GM19438 (cell line): ENCODE measurements around the gene HYAL2.

Experiments used
- ATAC-seq: cut with Tn5 transposase; IDR thresholded peaks from one replicate; pipeline ENCODE4 v1.9.1; 2021; ENCODE audit warnings: low read depth; ENCODE audit not compliant: unreplicated experiment

HYAL2 gene, protein sequence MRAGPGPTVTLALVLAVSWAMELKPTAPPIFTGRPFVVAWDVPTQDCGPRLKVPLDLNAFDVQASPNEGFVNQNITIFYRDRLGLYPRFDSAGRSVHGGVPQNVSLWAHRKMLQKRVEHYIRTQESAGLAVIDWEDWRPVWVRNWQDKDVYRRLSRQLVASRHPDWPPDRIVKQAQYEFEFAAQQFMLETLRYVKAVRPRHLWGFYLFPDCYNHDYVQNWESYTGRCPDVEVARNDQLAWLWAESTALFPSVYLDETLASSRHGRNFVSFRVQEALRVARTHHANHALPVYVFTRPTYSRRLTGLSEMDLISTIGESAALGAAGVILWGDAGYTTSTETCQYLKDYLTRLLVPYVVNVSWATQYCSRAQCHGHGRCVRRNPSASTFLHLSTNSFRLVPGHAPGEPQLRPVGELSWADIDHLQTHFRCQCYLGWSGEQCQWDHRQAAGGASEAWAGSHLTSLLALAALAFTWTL

DNA sequence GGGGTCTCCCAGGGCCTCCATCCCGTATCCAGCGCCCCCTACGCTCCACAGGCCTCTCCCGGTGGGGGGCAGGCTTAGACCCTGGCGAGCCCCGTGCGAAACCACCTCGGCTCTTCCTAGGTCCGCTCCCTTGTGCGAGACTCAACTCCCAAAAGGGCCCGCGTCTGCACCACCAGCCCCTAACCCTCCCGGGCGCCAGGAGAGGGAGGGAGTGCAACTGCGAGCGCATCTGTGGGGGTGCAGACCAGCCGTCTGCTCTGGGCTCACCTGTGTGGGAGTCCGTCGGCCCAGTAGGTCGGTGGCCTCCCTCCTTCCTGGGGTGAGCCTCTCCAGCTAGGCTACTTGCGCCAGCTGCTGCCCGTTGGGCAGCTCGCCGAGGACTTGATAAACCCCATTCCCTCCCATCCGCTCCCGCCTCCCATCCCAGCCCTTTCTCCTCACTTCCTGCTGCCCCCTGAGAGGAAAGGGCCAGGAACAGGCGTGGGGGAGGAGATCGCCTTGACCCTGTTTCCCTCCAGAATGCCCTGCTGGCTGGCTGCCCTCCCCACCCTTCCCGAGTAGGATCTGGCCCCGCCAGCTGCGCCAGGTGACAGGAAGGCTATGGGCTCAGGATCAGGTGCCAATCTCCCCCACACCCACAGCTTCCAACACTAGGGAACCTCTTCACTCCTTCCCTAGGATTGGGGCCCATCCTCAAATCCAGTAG is at the start of gene HYAL2:
TSS of gene HYAL2 (minus strand) at position 360 of the 706 bp plus-strand sequence. CDS start 2,256 bp downstream, outside the sequence.
- no peak for ATAC-seq

DNA sequence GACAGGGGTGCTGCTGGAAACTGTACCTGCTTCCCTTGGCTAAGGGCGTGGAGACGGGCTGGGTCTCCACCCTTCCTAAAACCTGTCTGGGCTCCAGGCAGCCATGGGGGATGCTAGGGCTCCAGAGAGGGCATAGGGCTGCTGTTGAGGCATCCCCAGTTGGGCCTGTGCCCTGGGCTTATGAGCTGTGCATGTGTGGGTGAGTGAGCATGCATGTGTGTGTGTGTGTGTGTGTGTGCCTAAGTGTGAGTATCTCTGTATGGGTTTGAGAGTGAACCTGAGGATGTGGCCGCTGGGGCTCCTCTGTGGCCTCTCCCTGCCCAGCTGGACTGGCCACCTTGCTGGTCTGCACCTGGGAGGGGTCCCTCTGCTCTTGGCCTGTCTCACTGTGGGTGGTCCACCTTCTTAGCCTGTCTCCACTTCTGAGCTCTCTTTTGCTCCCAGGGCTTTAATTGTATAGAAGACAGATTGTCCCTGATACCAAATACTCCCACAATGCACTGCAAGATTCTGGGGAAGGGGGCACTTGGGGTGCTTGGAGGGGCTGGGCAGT is 48.7 kb upstream of the HYAL2 start:
- no peak for ATAC-seq

DNA sequence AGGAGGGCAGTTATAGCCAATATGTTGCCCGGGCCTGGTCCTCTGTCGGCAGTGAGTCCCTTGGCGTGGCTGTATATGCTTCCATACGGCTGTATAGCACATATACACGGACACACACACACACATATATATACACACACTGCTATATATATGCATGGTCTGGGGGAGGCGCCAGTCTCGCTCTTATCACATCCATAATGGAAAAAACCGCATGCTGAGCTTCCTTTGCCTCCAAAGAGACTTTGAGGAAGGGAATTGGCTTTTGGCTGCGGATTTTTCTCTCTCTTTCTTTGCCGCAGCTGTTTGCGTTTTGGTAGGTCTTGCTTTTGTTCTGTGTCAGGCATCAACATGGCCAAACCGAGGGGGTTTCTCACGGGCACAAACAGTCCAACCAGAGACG is 48.0 kb upstream of the HYAL2 start:
- ATAC-seq = no peak

DNA sequence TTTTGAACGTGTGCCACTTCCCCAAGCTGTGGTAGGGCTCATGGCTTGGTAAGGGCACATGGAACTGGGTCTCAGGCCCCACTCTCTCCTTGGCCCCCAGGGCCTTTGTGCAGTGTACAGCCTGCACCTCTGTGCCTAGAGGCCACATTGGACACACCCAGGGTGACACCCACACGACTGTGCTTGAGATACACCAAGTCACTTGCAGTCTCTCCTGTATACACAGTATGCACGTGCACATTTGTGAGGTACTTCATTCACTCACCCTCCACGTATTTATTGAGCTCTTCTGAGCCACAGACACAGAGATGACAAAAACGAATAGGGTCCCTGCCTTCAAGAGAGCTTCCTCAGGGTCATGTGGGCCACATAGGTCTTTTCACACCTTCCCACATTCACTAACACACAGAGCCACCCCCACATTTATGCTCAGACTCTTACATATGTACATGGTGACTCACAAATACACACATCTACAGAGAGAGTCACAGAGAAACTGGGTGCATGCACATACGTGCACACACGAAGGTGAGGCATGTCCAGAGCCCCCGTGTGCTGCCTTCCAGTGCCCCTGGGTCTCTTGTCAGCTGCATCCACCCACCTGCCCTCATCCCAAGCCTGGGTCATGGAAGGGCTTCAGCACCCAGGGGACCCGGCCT is 46.6 kb upstream of the HYAL2 start:
- ATAC-seq = no peak

DNA sequence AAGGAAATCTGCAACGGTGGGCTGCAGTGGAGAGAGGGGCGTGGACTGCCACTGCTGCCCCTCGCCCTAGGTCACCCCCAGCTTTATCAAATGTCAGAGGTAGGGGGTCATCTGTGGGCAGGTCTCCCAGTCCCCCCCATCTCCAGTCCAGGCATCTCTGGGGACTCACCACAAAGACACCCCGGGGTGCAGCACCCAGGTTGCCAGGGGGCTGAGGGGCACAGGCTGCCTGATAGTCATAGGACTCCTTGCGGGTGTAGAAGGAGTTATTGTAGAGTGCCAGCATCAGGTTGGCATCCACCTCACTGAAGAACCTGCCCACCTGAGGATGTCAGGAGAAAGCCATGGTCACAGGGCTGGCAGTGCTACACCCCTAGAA is 43.3 kb upstream of the HYAL2 start:
- no peak for ATAC-seq

DNA sequence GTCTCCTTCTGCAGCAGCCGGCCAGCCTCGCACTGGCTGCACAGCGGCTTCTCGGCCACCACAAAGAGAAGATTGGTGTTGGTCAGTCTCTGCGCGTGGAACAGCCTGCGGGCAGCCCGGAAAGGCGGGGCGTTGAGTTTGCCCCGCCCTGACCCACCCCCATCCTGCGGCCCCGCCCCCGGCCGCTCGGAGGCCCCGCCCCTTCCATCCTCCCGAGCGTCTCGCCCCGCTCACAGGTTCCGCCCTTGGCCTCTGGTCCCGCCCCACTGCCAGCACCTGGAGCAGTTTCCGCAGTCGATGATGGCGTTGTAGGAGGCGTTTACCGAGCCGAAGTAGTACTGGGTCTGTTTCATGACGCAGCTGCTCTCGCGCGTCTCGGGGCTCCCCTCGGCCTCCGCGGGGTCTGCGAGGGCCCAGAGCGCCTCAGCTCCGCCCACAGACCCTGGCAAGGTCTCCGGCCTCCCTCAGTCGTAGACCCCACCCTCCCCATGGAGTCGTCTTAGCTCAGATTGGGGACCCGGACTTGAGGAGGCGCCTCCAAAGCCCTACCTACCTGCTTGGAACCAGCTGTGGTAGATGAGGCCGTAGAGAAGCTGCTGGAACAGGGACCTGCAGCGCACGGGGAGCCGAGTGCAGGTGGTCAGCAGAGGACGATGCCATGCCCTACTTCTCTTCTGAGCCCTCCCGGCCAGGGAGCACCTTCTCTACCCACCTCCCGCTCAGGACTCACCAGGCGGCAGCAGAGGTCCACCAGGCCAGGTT is 42.7 kb upstream of the HYAL2 start:
- ATAC-seq = peak; percentile 83

DNA sequence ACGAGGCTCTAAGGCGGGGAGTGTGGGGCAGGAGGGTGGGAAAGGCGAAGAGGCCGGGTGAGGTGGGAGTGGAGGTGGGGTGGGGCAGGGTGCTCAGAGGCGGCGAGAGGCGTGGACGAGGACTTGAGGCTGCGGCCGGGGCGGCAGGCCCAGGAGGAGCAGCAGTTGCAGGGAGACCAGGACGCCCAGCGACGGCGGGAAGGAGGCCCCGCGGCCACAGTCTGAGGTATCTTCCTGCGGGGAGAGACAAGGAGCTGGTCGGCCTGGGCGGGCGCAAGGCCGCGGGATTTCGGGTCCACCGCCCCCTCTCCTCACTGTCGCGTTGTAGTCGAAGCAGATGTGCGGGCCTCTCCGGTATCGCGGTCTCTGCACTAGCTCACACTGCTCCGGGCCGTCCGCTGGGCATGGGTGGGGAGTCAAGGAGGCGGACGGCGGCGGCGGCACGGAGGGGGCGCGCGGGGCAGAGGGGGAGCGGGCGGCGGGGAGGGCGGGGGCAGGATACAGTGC is 42.1 kb upstream of the HYAL2 start:
- peak; percentile 35 for ATAC-seq

DNA sequence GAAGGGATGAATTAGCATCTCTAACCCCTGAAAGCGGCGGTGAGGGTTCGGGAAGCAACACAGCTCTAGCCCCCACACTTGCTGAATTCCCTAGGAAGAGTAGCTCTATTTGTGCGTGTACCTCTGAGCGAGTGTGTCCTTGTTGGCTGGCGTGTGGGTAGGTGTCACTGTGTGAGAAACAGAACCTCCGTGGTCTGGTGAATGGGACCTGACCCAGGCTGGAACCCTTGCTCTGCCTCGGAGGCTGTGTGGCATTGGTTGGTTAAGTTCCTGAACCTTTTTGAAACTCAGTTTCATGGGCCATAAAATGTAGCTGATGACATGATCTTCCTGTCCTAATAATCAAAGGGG is 37.2 kb upstream of the HYAL2 start:
- no peak for ATAC-seq

DNA sequence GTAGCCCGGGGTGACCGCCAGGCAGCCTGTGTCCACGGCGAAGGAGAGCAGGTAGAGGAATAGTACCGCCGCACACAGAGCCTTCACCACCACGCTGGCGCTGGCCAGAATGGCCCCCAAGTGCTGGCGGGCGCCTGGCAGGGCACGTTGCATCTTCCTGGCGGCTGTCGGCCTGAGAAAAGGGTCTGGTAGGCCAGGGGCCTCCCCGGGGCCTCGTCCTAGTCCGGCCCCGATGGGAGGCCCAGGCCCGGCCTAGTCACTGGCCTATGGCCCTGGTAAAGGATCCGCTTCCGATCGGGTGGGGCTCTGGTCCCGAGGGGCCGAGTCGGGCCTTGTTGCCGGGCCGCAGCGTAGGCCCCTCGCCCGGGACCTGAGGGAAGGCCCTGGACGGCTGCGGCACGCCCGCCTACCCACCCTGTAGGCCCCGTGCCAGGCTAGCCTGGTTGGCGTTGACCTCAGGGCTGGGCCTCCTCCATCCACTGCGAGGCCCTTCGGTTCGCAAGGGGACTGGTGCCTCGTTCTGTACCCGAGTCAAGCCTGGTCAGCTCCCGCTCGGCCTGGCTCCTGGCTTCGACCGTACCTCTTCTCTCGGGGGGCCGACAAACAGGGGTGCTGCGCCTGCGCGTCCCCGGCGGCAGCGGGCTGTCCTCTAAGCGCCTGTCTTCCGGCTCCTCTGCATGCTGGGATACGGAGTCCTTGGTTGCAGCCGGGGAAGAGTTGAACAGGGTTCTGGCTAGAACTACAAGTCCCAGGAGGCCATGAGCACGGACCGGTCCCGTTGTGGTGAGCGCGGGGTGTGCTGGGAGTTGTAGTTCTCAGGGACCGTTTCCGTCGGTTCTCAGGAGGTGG is 36.6 kb upstream of the HYAL2 start, which contains the start of gene TMEM115:
TSS of gene TMEM115 (minus strand) at position 611 of the 849 bp plus-strand sequence. CDS start at position 153, 458 bp downstream.
- ATAC-seq = peak; percentile 94

DNA sequence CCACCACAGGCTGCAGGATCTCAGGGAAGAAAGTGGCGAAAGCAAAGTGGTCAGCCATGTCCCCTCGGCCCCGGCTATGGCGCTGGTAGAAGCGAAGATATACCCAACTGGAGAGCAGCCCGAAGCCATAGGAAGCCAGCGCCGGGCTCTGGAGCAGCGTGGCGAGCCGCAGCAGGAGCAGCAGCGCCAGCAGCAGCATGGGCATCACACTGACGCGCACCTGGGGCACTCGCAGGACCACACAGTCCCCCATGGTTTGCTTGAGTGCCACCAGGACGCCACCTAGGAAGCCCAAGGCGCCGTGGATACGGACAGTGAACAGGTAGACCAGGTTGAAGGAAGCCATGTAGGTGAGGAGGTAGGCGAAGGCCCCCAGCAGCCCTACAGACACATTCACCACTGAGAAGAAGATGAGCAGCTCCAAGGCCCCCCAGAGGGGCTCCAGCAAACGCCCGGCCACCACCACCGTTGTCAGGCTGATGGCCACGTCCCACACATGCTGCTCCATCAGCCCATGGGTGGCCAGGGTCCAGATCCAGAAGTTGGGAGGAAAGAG is 35.9 kb upstream of the HYAL2 start:
- no peak for ATAC-seq

DNA sequence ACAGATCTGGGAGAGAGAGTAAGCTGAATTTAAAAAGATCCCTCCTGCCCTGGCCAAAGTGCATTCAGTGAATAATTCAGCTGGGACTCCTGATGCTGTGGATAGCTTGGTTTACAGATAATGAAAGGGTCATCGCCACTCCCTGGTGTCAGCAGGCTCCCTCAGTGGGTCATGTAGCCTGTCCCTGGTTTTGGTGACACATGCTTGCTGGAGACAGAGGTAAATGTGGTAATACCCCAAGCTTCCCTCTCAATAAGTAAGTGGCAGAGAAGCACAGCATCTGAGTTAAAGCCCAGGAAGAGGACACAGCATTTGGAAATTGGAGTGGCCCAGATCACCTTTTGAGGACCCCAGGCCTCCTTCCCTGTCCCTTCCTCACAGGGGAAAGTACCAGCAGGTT is 34.9 kb upstream of the HYAL2 start:
- no peak for ATAC-seq

DNA sequence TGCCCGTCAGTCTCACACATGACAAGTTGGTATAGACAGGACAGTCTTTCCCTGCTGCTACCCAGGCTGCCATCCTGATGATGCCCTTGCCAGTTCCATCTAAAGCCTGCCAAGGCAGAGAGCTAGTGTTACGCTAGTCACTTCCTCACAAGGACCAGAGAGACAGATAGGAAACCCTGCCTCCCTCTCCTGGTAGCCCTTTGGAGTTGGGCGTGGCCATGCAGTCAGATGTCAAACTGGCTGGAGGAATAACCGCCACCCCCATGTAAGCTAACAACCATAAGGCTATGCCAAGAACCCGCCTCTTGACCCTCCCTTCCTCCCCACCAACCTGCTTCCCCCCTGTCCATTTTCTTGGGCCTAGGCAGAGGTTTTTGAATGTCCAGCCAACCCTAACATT is 34.0 kb upstream of the HYAL2 start:
- no peak for ATAC-seq

DNA sequence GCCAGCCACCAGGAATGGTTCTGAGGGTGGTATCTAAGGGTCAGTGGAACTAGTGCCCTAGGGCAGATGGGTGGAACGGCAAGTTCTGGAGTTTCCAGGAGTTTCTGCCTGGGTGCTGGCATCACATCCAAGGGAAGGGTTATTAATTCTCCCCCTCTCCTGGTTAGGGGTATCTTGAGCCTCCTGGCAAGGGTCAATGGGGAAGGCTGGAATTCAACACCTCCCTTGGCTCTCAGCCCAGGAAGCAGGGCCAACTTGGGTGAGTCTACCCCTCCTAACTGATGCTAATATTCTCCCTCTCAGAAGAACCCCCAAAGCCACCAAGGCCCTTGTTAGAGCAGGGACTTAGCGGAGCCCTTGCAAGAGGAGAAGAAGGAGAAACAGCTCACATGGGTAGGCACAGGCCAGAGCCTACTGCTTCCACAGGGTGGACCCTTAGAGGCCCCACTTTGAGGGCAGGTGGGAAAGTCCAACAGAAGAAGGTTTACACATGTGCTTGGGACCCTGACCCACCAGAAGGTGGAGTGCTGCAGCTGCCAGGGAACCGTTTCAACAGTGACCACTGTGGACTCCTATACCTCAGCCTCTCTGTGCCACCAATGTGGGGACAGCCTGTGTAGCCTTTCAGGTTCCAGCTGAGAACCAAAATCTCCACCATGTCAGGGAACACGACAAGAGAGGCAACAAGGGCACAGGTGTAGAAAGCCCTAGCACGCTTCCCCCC is 33.4 kb upstream of the HYAL2 start:
- ATAC-seq = no peak

DNA sequence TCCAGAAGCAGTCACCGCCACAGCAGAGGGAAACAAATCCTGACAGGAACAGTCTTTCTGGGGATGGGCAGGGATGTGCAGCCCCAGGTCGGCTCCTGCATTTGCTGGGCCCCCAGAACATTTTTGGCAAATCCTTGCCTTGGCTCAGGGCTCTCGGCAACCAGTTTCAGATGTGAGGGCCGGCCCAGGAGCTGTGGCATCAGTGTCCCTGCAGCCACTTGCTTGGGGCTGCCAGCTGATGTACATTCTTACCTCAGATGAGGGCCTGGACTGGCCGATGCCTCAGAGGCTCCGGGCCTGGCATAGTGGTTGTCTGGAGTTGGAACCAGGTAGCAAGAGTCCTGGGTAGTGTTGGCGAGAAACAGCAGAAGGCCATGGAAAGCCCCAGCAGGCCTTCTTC is 32.3 kb upstream of the HYAL2 start:
- no peak for ATAC-seq

DNA sequence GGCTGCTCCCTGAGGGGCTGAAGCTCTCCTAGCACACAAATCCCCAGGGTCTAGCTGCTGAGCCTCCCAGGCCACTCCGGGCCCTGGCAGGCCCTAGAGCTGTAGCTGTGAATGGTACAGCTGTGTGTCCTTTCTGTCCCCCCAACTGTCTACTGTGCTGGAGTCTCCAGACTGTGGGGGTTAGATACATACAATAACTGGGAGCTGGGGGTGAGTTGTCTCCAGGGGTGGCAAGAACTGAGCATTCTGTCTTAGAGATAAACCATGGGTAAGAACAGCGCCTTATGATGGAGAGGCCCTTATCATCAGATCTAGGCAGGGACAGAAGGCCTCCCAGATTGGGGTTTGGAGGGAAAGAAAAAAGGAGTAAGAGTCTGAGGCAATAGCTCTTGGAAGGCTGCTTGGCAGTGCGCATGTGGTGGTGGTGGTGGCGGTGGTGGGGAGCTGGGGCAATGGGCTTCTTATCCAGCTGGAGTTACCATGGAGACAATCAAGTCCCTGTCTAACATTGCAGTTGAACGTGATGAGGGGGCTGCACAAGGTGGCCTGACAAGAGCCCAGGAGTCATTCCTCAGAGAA is 31.7 kb upstream of the HYAL2 start:
- no peak for ATAC-seq

DNA sequence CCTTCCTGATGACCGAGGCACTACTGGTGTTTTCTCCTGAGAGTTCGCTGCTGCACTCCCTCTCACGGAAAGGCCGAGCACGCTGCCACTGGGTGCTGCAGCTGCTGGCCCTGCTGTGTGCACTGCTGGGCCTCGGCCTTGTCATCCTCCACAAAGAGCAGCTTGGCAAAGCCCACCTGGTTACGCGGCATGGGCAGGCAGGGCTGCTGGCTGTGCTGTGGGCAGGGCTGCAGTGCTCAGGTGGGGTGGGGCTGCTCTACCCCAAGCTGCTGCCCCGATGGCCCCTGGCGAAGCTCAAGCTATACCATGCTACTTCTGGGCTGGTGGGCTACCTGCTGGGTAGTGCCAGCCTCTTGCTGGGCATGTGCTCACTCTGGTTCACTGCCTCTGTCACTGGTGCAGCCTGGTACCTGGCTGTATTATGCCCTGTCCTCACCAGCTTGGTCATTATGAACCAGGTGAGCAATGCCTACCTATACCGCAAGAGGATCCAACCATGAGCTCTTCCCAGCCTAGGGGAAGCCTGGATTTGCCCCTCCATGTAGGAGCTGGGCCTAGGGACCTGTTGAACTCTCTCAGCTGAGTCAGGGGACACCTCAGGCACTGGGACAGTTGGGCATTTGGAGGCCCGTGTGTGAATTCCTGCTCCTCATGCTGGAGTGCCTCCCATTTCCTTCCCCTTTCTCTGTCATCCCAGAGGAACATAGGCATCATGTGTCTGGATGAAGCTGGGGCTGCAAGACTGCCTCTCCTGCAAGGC is 30.9 kb upstream of the HYAL2 start:
- ATAC-seq = no peak

DNA sequence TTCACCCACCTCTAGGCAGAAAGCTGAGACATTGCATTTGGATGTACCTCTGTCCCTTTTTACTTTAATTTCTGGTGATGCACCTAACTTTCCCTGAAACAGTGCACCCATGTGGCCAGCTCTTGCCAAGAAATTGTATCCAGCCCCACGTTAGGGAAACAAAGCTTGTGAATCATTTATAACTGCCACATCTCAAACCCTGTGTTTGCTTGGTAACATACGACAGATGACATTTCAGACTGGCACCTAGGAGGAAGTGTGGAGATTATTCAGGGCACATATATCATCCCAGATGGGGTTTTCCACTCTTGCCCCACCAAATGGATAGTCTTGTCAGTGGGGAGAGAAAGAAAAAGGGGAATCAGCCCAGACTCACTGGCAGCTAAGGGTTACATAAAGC is 30.2 kb upstream of the HYAL2 start:
- no peak for ATAC-seq
